Measurements from ENCODE around the gene STK38L.

Gene STK38L

DNA sequence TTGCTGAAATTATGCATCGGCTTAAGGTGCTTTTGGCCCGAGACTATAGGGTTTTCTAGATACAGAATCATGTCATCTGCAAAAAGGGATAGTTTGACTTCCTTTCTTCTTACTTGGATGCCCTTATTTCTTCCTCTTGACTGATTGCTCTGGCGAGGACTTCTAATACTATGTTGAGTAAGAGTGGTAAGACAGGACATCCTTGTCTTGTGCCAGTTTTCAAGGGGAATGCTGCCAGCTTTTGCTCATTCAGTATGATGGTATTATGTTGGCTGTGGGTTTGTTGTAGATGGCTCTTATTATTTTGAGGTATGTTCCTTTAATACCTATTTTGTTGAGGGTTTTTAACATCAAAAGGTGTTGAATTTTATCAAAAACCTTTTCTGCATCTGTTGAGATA, 96.9 kb downstream of the STK38L start:
- H3K27ac ChIP-seq = no peak overlapping the region
- DNase-seq (ENCODE audit: low spot score) = no peak
- TF ChIP-seq, protein P1, sequence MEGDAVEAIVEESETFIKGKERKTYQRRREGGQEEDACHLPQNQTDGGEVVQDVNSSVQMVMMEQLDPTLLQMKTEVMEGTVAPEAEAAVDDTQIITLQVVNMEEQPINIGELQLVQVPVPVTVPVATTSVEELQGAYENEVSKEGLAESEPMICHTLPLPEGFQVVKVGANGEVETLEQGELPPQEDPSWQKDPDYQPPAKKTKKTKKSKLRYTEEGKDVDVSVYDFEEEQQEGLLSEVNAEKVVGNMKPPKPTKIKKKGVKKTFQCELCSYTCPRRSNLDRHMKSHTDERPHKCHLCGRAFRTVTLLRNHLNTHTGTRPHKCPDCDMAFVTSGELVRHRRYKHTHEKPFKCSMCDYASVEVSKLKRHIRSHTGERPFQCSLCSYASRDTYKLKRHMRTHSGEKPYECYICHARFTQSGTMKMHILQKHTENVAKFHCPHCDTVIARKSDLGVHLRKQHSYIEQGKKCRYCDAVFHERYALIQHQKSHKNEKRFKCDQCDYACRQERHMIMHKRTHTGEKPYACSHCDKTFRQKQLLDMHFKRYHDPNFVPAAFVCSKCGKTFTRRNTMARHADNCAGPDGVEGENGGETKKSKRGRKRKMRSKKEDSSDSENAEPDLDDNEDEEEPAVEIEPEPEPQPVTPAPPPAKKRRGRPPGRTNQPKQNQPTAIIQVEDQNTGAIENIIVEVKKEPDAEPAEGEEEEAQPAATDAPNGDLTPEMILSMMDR (conservative IDR thresholded peaks at IDR 0.05; ENCODE audit: low read depth) = no peak
- ChIA-PET CTCF (no interaction called here), POLR2A (ENCODE audit: low non-redundant PET) (no interaction called here)

DNA sequence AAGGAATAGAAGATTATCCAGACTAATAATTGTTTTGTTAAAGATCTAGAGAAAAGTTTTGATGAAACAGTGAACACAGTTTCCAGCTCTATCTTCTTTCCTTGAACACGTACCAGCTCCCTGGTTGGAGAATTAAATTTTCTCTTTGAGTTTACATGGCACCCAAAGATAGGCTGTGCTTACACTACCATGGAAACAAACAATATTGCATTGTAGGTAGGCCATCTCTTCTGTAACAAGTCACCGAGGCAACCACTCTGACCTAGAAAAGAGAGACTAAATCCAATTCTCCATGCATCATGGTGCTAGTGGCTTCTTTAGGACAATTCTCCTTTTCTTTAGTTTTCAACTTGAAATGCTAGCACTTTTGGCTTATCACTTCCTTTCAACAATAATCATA, 98.5 kb downstream of the STK38L start:
- TF ChIP-seq, protein P1 (conservative IDR thresholded peaks at IDR 0.05; ENCODE audit: low read depth) = no peak

GRCh38 chr12:27343255-27344000, 99.3 kb downstream of the STK38L start:
- TF ChIP-seq, protein P1 (conservative IDR thresholded peaks at IDR 0.05; ENCODE audit: low read depth) = no peak
- CTCF ChIA-PET = no interaction called here
- H3K27ac ChIP-seq = no peak overlapping the region
- peak; percentile 88 for DNase-seq (ENCODE audit: low spot score)
- POLR2A ChIA-PET (ENCODE audit: low non-redundant PET) = no interaction called here

More for the DNA sequence above, 98.5 kb downstream of the STK38L start:
- ChIA-PET POLR2A (ENCODE audit: low non-redundant PET) (no interaction called here), CTCF (interaction anchor here (0.6 kb wide), 1 partner anchor 36 kb away, joined by 5 read pairs; no protein-coding TSS in a partner anchor)
- DNase-seq (ENCODE audit: low spot score) = no peak
- no peak overlapping the region for H3K27ac ChIP-seq

- CTCF ChIA-PET = interaction anchor here (0.6 kb wide), 1 partner anchor 313 kb away, joined by 3 read pairs; no protein-coding TSS in a partner anchor
- POLR2A ChIA-PET (ENCODE audit: low non-redundant PET) = no interaction called here
- DNase-seq (ENCODE audit: low spot score) = no peak
- H3K27ac ChIP-seq = no peak overlapping the region
- TF ChIP-seq, protein P1 (conservative IDR thresholded peaks at IDR 0.05; ENCODE audit: low read depth) = no peak
Measured at GRCh38 chr12:27344246-27344645, 100.2 kb downstream of the STK38L start.

- TF ChIP-seq, protein P1 (conservative IDR thresholded peaks at IDR 0.05; ENCODE audit: low read depth) = no peak
- POLR2A ChIA-PET (ENCODE audit: low non-redundant PET) = no interaction called here
- DNase-seq (ENCODE audit: low spot score) = no peak
- no peak overlapping the region for H3K27ac ChIP-seq
- CTCF ChIA-PET = interaction anchor here (0.6 kb wide), 1 partner anchor 313 kb away, joined by 3 read pairs; no protein-coding TSS in a partner anchor
Measured at GRCh38 chr12:27344760-27345159, 100.7 kb downstream of the STK38L start.

DNA sequence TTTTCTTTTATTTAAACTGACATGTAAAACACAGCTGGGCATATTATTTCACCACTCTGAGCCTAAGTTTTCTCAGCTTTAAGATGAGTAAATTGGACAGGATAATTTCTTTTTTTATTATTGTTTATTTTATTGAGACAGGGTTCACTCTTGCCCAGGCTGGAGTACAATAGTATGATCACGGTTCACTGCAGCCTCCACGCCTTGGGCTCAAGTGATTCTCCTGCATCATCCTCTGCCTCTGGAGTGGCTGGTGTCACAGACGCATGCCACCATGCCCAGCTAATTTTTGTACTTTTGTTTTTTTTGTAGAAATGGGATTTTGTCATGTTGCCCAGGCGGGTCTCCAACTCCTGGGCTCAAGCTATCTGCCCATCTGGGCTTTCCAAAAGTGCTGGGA, 101.3 kb downstream of the STK38L start:
- DNase-seq (ENCODE audit: low spot score) = no peak
- POLR2A ChIA-PET (ENCODE audit: low non-redundant PET) = no interaction called here
- CTCF ChIA-PET = no interaction called here
- TF ChIP-seq, protein P1 (conservative IDR thresholded peaks at IDR 0.05; ENCODE audit: low read depth) = no peak
- no peak overlapping the region for H3K27ac ChIP-seq
